ENCODE data around the gene AIF1L.
A peak's percentile ranks its signal among the peaks of the same experiment; 100 is the strongest.

The AIF1L gene

DNA sequence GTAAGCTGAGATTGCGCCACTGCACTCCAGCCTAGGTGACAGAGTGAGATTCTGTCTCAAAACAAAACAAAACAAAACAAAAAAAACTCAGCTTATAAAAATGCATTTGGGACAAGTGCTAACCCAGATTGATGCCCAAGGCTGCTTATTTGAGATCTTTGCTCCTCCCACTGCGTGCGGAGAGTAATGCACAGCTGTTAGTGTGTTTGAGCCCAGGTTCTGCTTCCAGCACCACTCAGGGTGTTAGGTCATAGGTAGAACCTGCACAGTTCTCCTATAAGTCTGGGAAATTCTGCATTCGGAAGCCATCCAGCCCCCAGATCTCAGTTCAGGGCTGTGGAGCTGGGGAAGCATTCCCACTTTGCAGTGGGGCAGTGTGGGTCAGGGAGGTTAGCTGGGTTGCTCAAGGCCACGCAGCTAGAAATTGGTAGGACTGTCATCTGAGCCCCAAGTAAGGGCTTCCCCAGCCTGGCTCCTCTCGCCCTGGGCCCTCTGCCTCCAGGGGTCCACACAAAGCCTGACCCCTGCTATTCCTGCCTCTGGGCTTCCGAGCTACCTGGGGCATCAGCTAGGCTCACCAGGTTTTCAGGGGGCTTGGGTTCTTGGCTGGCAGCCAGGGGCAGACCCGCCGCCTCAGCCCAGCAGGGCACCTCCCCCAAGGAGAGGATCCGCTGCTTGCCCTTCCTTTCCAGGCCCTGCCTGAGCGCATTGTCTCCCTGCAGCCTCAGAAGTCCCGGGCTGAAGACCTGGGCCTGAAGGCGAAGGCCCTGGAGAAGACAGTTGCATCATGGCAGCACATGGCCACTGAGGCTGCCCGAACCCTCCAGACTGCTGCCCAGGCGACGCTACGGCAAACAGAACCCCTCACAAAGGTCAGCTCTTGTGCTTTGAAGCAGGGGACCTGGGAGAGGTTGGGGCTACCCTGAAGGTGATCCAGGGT lies 17.6 kb upstream of the AIF1L start:
- DNase-seq, result no peak

DNA sequence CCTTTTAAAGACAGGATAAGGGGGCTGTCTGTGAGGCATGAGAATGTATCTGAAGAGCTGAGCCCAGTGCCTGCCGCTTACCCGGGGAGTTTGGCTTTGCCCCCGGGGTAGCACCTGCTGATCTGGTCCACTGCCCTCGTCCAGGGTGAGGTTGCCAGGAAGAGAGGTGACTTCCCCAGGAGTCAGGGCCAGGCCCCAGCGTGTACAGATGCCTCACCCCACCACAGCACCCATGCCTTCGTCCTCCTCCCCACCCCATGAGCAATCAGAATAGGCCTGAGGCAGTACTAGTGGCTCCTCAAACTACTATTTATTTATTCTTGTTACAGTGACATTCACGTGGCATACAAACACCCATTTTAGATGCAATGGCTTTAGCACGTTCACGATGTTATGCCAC lies 15.7 kb upstream of the AIF1L start:
- DNase-seq, result no peak

DNA sequence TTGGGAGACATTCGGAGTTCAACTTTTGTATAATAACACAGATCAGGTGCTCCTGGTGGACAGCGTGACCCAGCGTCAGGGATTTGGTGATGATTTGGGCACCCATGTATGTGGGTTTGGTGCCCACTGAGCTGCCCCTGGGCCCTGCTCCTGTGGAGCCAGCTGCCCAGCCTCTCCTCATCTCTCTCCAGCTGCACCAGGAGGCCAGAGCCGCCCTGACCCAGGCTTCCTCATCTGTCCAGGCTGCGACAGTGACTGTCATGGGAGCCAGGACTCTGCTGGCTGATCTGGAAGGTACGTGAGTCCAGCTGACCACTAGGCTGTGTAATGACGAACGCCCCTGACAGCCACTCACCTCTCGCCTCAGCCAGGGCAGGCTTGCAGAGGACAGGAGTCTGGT lies 14.5 kb upstream of the AIF1L start:
- no peak for DNase-seq

DNA sequence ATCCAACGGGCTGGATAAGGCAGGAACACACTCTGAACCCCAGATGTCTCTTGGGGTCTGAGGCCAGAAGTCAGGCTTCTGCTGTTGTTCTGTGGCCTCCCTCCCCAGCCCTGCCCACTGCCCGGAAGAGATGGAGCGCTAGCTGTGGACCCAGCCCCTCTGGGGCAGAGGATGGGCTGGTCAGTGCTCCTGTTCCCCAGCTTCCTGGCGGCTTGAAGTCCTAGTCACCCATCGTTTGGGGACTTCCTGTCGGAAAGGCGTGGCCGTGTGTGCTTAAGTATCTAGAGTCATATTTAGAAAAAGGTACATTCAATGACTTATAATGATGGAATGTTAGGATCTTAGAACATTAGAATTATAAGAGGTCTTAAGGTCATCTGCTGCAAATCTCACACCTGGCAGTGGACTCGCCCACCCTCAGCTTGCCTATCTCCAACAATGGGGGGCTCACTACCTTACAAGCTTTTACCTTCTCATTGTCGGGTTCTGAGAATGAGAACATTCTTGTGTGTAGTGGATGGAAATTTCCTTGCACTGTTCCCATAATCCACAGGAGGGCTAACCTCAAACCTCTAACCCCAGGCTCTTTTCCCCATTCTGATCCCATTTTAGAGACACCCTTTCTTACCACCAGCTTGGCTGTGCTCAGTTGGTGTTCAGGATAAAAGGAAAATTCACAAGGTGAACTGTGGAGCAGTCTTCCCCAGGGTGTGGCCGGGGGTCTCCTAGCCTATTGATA lies 13.4 kb upstream of the AIF1L start:
- no peak for DNase-seq

DNA sequence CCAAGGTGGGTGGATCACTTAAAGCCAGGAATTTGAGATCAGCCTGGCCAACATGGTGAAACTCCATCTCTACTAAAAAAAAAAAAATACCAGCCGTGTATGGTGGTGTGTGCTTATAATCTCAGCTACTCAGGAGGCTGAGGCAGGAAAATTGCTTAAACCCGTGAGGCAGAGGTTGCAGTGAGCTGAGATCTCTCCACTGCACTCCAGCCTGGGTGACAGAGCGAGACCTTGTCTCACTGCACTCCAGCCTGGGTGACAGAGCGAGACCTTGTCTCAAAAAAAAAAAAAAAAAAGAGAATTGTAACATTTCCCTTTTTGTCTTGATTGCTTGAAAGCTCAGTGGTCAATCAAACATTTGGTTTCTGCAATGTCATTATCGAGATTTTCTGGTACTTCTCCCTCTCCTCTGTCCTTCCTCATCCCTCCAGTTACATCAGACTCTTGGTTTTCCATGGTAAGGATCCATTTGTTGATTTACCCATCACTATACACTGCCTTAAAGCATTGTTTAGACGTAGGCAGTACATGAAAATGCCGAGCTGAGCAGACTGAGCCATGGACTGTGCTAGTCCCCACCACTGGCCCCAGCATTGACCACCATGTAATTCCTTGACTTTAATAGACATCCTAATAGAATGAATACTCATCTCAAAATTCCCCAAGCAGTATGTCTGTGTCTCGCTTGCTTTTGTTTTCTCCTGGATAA lies 11.5 kb upstream of the AIF1L start:
- no peak for DNase-seq

DNA sequence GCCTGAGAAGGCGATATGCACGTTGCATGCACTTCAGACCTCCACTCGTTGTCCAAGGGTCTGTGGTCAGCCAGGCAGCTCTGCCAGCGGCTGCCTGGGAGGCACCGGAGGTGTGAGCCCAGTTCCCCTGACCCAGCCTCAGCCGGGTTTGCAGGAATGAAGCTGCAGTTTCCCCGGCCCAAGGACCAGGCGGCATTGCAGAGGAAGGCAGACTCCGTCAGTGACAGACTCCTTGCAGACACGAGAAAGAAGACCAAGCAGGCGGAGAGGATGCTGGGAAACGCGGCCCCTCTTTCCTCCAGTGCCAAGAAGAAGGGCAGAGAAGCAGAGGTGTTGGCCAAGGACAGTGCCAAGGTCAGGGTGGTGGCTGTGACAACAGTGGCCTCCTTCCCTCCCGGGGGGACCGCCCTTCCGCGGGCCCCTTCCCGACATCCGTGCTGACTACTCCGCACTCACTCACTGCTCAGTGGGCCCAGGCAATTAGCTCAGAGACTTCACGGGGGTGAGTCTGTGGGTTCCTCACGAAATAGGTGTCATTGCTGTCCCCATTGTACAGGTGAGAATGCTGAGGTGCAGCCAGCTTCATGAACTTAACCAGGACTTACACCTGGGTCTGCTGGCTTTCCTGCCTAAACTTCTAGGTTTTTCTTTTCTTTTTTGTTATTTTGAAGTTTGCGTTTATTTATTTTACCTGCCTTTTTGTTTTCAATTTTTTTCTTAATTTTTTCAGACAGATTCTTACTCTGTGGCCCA lies 10.8 kb upstream of the AIF1L start:
- DNase-seq, result no peak

DNA sequence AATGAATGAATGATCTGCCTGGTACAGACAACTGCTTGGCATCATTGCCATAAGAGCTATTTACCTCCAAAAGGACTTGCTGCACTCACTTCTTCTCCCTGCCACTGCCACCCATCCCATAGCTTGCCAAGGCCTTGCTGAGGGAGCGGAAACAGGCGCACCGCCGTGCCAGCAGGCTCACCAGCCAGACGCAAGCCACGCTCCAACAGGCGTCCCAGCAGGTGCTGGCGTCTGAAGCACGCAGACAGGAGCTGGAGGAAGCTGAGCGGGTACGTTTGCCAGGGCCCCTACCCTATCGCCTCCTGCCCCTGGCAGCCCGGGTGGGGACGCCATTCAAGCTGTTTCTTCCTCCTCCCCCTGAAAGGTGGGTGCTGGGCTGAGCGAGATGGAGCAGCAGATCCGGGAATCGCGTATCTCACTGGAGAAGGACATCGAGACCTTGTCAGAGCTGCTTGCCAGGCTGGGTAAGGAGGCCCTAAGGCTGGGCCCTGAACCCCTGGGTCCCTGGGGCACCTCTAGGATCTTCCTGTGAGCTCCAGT lies 8.9 kb upstream of the AIF1L start:
- peak; percentile 39 for DNase-seq

DNA sequence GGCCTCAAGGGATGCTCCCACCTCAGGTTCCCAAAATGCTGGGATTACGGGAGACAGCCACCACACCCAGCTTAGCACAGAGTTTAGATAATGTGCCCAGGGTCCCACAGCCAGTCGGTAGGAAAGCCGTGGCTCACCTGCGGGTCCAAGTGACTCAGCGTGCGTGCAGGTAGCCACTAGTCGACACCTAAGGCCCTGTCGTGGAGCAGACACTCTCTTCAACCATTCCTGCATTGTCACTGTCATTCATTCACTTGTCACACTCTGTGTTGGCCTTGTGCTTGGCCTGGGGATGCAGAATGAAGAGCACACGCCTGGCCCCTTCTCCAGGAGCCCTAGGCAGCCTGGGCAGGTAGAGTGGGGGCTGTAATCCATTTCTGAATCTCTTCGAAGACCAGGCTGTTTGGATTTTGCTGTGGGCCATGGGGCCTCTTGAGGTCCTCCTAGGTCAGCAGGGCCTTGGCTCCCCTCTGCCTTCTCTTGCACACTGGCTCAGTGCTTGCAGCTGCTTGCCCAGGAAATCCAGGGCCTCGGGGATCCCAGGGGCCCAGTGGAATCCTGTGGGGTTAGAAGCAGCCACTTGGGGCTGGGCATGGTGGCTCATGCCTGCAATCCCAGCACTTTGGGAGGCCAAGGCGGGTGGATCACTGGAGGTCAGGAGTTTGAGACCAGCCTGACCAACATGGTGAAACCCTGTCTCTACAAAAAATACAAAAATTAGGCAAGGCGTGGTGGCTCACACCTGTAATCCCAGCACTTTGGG lies 6.1 kb upstream of the AIF1L start:
- no peak for DNase-seq

DNA sequence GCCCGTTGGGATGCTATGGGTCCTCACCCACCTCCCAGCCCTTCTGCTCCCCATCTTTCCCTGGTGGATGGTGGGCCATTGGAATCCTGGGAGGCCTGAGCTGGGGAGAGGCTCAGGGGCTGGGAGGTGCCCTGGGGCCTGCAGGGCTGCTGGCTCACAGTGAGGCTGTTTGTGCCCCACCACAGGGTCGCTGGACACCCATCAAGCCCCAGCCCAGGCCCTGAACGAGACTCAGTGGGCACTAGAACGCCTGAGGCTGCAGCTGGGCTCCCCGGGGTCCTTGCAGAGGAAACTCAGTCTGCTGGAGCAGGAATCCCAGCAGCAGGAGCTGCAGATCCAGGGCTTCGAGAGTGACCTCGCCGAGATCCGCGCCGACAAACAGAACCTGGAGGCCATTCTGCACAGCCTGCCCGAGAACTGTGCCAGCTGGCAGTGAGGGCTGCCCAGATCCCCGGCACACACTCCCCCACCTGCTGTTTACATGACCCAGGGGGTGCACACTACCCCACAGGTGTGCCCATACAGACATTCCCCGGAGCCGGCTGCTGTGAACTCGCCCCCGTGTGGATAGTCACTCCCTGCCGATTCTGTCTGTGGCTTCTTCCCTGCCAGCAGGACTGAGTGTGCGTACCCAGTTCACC lies 4.9 kb upstream of the AIF1L start:
- no peak for DNase-seq

DNA sequence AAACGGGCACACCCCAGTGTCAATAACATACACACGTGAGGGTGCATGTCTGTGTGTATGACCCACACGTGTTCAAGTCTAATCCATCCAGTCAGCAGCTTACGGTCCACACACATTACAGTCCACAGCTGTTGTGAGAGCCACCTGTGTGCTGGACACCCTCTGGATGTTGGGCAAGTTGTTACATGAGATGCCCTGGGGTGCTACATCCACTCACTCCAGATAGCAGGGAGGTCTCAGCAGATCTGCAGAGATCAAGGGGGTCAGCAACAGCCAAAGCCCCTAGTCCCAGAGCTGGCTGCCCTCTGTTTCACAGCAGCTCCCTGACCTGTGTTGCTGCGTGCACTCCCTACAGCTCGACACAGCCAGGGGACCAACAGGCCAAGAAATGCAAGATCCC lies 4.3 kb upstream of the AIF1L start:
- no peak for DNase-seq

DNA sequence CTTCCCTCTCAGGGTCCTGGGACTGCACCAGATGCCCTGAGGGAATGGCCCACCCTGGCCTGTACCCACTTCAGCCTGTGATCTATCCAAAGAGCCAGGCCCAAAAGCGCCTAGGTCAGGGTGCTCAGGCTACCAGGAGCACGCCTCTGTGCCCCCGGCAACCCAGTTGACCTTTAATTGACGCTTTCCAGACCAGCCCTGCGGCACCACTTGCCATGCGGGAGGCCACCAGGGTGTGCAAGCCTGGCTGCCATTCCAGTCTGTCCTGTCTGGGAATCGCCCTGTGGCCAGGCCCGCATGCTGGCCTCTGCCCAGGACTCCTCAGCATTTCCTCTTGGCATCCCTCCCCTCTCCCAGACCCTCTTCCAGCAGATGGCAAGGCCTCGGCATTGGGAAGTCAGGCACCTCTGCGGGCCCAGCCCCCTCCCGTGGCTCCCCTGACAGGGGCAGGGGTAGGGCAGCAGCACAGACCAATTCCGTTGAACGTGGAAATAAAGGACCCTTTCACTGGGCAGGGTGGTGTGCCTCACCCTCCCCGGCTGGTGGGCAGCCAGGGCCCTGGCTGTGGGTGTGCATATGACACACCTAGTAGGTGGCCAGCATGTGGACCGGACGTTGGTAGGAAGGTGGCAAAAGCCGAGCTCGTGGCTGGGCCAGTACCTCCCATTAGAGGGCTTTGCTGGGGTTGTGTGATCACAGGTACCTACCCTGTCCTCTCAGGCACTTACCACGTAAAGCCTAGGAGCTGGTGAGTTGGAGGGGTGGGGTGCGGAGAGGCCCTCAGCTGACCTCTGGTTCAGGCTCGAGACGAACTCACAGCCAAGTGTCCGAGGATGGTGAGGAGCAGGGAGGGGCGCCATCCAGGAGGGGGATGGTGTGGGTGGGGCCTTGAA lies 3.5 kb upstream of the AIF1L start:
- DNase-seq, result no peak

DNA sequence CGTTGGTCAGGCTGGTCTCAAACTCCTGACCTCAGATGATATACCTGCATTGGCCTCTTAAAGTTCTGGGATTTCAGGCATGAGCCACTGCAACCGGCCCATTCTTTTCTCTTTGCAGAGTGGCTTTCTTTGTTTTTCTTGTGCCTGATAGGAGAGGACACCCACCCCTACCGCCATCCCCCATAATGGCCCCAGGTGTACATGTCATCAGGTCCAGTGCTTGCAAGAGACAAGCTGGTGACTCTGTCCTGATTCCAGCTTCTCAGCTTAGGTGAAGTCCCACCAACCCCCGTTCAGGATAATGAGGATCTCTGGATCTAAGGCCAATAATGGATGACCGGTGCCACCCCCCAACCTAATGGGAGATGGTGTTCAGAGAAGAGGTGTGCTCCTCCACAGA lies 2.3 kb upstream of the AIF1L start:
- DNase-seq, result no peak

DNA sequence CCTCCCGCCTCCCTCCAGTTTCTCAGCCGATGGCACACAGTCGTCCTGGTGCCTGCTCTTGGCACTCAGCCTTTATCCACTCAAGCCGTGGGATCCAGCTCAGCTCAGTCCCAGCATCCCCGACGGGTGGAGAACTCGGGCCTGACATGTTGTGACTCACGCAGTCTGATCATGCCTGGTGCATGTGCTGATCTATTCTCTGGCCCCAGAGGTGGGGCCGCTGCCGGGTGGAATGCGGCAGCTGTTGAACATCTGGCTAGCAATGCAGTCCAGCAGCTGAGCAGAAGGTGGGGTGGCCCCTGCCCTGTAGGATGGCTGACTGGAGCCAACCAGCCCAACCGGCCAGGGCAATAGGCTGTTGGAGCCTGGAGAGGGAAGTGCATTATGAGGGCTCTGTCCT lies 1.7 kb upstream of the AIF1L start:
- DNase-seq, result no peak

DNA sequence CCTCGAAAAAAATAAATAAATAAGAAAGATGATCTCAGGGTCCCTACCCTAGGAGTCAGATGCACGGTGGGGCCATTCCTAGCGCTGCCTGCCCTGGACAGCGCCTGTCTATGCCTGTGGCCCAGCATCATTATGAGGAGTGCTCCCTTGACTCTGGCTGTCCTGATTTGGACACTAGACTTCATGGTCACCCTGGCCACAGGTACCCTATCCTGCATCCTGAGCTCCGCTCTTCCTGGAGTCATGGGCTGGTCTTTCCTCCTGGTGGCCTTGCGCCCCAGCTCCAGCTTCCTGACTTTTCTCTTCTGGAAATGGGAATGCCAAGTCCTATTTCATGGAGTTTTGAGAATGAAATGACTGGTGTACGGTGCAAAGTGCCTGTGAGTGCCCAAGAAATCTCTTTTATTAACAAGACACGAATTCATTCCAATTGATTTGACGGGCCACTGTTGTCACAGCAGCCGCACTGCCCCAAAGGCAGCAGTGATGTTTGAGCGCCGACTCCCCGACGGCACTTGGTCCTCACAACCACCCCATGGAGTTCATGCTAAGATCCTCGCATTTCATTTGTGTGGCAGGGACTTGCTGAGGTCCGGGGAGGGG lies 564 bp upstream of the AIF1L start:
- no peak for DNase-seq

DNA sequence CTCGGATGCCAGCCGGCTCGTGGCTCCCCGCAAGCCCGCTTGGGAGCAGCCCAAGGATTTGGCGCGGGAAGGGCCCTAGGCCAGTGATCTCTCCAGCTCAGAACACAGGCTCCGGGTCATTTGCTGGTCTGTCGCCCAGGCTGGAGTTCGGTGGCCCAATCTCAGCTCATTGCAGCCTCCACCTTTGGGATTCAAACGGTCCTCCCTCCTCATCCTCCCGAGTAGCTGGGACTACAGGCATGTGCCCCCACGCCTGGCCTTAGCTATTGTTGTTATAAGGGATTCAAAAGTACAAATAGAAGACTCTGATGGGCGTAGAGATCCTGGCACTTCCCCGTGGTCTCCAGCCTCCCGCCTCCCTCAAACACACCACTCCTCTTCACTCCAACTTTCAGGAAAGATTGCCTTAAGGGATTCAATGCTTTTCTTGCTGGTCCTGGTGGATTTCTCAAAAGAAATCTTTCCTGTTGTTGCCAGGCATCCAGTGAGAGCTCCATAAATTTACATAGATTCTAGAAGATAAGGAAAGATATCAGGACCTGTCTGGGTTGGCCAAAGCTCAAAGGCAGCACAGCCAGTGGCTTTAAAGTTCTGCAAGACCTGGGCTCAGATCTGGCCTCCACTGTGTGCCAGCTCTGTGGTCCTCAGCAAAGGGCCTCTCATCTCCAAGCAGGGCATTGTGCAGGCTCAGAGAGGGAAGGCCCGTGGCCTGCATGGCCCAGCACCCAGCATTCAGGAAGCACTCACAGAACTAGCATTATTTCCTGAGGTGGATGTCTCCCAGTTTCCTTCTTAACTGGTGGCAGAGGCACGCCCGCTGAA lies 1.0 kb downstream of the AIF1L start:
- DNase-seq, result no peak

DNA sequence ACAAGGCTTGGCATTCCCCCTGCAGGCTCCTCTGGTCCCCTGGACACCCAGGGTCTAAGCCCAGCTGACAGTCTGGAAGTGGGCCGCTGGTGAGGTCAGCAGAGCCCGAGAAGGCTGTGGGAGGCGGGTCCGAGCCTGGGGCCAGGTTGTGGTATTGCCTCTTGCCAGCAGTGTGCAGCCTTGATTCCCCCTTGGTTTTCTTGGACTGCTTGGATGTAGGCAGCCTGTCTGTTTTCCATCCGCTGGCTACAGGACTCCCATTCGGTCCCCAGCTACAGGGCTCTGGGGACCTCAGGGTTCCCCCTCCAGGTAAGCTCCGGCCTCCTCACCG lies 1.6 kb downstream of the AIF1L start:
- DNase-seq, result no peak

DNA sequence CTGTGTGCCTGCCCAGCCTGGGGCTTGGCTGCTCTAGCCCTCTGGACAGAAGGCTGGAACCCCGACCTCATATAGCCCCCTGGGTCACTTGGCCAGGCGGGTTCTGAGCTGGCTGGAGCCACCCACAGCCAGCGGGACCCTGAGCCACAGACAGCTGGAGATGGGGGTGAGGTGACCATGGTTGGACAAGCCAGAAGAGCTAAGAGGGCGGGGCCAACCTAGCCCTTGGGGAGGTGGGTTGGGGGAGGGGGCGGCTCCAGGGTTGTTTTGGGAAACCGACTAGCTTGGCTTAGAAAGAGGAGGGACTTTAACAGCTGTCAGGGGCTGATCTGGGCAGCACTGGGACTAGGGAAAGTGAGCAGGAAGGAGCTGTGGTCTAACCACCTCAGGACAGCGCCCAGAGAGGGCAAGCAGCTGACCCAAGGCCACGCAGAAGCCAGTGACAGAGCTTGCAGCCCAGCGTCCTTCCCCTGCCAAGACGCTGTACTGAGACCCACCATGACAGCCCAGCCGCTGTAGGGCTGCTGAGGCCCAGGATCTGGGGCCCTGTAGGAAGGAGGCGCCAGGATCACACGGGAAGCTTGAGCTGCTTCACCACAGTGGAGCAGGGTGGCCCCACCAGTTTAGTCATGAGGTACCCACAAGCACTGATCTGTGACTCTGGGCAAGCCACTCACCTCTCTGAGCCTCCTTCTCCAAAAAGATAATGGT lies 2.2 kb downstream of the AIF1L start:
- no peak for DNase-seq

DNA sequence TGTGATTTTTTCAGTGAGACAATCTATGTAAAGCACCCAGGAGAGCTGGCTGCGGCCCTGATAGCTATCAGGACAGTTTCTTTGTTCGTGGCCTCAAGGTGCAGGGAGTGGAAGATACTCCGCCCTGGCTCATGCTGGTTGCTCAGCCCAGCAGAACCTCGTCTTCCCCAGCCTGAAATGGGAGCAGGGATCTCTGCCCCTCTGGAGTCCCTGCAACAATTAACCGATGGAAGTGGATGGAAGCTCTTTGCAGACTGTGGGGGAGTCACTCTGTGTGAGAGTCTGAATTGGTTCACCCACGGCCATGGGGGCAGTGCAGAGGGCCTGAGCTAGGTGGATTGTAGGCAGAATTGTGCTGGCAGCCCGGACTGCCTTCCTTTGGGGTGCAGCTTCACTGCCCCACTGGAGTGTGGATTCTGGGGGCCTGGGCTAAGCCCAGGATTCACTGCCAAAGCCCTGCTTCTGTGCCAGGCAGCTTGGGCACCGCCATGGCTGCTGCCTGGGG lies 2.8 kb downstream of the AIF1L start:
- DNase-seq, result no peak
